ENCODE results near the gene PRDM12. TPM values are rescaled to one million over a fixed set of nuclear protein-coding genes. Genes with fewer than 3 reads are reported as not detected.

The PRDM12 gene
- polyA plus RNA-seq, 1 experiment = not detected

- Histone ChIP-seq H3K27ac (ENCODE audit: low read depth, low read length) (no peak overlapping the region), H3K27me3 (ENCODE audit: control insufficient read depth, insufficient read depth, low read length) (no peaks in the 10 kb centered on the region), H3K9me3 (ENCODE audit: control insufficient read depth, insufficient read depth, low read length) (no peaks in the 10 kb centered on the region), H3K4me3 (ENCODE audit: low read depth, low read length) (no peak overlapping the region)
- no peak for DNase-seq (ENCODE audit: low read depth, low spot score)
- TF ChIP-seq CTCF (IDR thresholded peaks at IDR 0.05; ENCODE audit: low read depth, low read length) = no peak
- ChIA-PET POLR2A (no interaction called here), CTCF (no interaction called here)
Measured at GRCh38 chr9:130630506-130631330, 33.7 kb upstream of the PRDM12 start.

GRCh38 chr9:130631331-130632080, 32.9 kb upstream of the PRDM12 start:
- H3K4me3 ChIP-seq (ENCODE audit: low read depth, low read length) = no peak overlapping the region
- POLR2A ChIA-PET = no interaction called here
- TF ChIP-seq CTCF (IDR thresholded peaks at IDR 0.05; ENCODE audit: low read depth, low read length) = no peak
- H3K27ac ChIP-seq (ENCODE audit: low read depth, low read length) = no peak overlapping the region
- H3K9me3 ChIP-seq (ENCODE audit: control insufficient read depth, insufficient read depth, low read length) = no peaks in the 10 kb centered on the region
- CTCF ChIA-PET = no interaction called here
- no peaks in the 10 kb centered on the region for H3K27me3 ChIP-seq (ENCODE audit: control insufficient read depth, insufficient read depth, low read length)
- no peak for DNase-seq (ENCODE audit: low read depth, low spot score)

- CTCF ChIA-PET = no interaction called here
- H3K4me3 ChIP-seq (ENCODE audit: low read depth, low read length) = no peak overlapping the region
- H3K27me3 ChIP-seq (ENCODE audit: control insufficient read depth, insufficient read depth, low read length) = no peaks in the 10 kb centered on the region
- TF ChIP-seq CTCF (IDR thresholded peaks at IDR 0.05; ENCODE audit: low read depth, low read length) = no peak
- no peak overlapping the region for H3K27ac ChIP-seq (ENCODE audit: low read depth, low read length)
- H3K9me3 ChIP-seq (ENCODE audit: control insufficient read depth, insufficient read depth, low read length) = no peaks in the 10 kb centered on the region
- no peak for DNase-seq (ENCODE audit: low read depth, low spot score)
- POLR2A ChIA-PET = no interaction called here
Measured at GRCh38 chr9:130632081-130632710, 32.2 kb upstream of the PRDM12 start.

- ChIA-PET CTCF (no interaction called here), POLR2A (no interaction called here)
- Histone ChIP-seq H3K27me3 (ENCODE audit: control insufficient read depth, insufficient read depth, low read length) (no peaks in the 10 kb centered on the region), H3K27ac (ENCODE audit: low read depth, low read length) (no peak overlapping the region), H3K9me3 (ENCODE audit: control insufficient read depth, insufficient read depth, low read length) (no peaks in the 10 kb centered on the region), H3K4me3 (ENCODE audit: low read depth, low read length) (no peak overlapping the region)
- no peak for DNase-seq (ENCODE audit: low read depth, low spot score)
- TF ChIP-seq CTCF (IDR thresholded peaks at IDR 0.05; ENCODE audit: low read depth, low read length) = no peak
Measured at GRCh38 chr9:130632841-130633240, 31.6 kb upstream of the PRDM12 start.

Measured in AG04450 (cell line).